Measurements from ENCODE around the gene FST.

FST gene

DNA sequence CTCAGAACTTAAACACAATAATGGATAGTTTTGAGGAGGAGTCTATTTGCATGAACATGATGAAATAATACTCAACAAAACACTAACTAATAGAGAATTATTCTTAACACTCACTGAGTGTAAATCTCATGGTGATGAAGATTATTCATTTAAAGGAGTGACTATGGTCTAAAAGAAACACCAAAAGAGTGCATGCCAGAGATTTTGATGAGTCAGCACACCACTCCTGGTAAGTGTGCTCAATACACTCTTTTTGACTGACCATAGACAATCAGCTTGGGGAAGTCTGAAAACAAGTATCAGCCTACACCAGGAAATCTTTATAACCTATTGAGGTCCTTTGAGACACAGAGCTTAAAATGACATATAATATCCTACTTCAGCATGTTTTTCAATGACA is 6.8 kb upstream of the FST start:
- no peak for DNase-seq (ENCODE audit: low read depth)

DNA sequence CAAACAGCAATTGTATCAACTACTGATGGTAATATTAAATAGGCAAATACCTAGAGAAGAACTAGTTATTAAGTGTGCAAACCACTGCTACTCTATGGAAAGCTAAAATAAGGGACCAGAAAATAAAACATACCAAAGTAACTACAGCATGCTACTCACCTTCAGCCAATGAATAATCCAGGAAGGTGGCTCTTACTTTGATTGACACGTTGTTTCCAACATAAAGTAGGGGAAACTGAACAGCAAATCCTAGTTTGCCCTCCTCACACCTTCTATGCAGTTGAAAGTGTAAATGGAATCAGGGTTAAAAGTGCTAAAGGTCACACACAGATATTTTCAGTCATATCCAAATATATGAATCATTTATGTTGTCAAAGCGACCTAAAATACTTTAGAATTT is 5.1 kb upstream of the FST start:
- DNase-seq (ENCODE audit: low read depth): no peak

DNA sequence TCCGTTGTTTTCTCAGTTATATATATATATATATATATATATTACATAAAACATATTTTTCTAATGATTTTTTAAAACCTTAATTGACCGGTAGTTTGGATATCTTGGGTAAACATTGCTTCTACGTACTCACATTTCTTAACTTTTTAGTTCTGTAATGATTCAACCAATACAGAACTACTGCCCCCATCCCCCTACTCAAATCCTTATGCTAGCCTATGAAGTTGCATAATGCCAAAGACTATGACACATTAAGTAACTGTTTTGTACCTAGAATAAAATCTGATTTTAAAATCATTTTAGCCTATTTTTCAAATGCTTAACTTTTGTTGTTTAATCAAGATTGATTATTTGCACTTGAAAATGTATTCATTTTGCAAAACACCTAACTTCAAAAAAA is 4.4 kb upstream of the FST start:
- DNase-seq (ENCODE audit: low read depth): no peak

DNA sequence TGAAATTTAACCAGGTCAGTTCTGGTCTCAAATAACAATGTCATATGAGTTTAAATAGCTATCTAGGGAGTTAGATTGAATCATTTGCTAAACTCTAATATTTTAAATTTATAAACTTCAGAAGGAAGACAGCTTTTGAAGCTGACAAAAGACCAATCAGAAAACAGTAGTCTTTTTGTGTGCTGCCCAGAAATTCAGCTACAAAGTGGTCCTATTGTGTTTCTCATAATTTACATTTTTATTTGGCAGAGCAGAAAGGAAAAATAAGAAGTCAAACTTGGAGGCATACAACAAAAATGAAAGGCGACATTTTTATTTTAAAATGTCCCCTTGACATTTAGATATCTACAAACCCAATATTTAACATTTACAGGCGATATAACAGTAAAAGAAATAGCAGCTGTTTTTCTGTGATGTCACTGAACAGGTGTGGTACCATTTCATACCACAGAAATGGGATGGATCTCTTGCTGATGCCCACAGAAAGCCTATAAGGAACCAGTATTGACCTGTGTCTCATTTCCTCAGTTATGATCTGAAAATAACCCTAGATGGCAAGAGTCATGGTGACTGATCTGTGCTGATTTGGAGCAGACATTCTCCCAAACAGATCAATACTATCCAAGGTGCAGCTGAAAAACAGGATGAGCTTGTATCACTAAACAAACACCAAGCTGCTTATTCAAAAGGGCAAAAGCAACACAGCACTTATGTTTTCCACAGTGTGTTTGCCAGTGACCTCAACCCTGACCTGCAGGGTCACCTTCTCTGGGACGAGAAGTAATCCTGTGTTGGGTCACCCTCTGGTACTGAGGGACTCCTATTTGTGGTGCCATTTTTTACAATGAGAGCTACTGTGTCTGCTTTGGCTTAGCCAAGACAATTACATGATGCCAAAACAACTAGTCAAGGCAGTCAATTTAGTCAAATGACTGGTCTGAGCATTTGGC is 3.6 kb upstream of the FST start:
- no peak for DNase-seq (ENCODE audit: low read depth)

DNA sequence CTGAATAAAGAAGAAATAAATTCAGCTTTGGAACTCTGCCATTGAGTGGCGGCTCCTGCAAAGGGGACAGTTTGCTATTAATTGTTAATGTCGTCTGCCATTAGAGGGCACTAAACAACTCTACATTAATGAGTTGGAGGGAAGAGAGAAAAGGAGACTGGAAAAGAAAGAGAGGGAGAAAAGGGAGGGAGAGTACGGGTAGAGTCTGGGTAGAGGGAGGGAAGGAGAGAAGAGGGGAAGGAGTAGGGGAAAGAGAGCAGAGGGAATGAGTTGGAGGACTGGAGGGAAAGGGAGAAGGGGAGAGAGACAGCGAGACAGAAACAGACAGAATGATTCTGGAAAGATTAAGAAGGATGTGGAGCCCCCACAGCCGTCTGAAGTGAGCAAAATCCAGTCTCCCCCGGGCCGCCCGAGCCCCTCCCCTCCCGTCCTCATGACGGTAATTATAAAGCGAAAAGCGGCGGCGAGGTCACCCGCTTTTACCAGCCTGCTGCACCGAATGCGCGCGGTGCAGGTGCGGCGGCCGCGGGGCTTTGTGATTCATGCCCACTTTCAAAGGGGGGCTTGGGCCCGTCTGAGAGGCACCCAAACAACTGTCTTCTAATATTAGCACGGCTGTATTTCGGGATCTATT is 1.9 kb upstream of the FST start:
- DNase-seq (ENCODE audit: low read depth): no peak

DNA sequence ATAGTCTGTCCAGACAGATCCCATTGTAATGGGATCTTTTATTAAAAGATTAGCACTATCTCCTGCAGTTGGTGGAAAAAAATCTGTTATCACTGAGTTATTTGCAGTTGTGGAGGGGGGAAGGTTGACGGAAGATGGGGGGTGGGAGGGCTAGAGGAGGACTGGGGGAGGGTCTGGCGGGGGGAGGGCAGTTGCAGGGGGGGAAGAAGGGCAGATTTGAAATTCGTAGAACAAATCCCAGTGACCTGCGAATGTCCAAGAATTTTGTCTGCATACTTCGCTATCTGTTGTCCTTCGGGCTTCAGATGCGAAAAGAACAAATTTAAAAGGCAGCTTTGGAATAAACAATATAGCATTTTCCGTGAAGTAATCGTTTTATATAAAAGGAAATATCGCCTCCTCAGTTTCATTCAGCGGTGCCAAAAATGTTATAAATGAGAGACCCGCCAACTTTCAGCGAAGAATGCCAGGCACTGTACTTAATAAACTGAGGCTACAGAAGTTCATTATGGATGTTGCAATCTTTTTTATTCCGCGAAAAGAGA is 1.3 kb upstream of the FST start:
- no peak for DNase-seq (ENCODE audit: low read depth)

DNA sequence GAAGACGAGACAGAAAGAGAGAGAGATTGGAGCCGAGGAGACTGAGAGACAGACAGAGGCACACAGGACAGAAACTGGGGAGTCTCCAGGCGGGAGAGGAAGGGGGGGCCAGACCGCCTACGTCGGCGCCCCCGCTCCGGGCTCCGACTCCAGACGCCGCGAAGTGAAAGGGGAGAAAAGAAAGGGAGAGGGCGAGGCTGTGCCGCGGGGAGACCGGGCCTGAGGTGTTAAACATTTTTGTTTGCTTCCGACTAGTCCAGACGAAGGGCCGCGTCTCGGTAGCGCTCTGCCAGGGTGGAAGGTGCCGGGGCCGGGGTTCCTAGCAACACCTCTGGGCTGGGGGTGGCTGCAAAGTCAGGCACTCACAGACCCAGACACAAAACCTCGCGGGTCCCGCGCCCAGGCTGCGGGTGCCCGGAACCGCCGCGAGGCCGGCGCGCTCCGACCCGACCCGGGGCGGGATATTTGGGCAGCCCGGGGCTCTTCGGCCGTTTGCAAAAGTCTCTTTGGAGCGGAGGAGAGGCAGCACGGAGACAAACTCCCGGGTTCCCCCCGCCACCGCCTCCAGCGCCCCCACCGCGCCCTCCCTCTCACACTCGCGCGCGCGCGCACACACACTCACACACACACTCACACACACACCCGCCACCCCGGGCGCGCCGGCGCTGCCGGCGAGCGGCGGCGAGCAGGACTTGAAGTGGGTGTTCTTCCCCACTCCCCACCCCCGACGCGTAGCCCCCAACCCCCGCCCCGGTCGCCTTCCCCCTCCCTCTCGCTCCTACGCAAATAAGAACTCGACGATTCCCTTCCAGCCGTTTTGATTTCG is 626 bp upstream of the FST start:
- DNase-seq (ENCODE audit: low read depth): no peak

DNA sequence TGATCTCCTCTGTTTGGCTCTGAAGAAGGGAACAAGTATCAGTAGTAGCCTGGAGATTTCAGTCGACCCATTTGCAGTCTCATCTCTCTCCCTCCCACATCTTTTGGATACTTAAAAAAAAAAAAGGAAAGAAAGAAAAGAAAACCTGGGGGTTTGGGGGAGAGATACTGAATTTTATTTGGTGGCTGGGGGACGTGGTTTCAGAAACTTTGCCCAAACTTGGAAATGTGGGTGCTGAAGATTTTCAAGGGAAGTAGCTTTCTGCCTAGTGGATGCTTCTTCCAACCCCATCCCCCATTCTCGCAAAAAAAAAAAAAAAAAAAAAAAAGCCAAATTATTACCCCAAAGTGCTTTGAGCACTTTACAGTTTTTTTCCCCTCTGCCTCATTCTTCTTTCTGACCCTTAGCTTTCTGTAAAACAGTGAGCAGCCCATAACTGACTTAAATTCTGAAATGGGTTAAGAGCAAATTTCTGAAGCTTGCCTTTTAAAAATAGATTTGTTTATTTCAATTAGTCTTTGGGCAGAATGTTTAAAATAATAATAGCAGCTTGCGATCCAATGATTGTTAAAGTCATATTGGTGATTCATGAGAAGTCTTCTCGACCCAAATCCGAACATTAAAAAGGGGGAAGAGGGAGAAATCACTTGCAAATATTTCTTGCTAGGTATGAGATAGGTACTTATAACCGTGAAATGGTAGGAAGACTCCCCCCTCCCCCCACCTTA is 894 bp downstream of the FST start:
- DNase-seq (ENCODE audit: low read depth): no peak

DNA sequence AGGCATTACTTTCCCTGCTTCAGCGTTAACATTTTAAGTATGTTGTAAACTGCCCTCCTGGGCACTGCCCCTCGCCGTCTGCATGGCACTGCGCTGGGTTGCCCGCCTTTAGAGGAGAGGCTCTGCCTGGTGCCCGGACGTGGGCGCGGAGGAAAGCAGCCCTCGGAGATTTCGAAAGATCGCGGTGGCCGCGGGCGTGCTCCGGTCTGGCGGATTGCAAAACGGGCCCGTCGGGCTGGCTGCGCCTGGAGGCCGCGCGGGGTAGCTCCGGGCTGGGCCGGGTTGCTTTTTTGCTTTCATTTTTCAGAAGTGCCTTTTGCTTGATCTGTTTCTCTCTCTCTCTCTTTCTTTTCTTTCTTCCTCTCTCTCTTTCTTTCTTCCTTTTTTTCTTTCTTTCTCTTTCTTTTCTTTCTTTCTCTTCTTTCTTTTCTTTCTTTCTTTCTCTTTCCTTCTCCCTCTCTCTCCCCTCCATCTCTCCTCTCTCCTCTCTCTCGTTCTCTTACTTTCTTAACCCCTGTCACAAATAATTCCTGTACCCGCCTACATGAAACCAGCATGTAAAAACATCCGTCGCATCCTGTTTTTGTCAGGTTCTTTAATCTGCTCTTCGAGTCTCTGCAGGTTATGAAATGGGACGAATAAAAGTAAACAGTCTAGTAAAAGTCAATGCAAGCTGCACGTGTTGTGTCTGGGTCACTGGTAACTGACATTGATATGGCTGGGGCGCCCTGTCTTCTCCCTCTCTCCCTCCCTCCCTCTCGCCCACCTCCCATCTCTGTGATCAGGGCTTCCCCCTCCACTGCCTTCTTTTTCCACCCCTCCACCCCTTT is 1.7 kb downstream of the FST start:
- DNase-seq (ENCODE audit: low read depth): no peak

DNA sequence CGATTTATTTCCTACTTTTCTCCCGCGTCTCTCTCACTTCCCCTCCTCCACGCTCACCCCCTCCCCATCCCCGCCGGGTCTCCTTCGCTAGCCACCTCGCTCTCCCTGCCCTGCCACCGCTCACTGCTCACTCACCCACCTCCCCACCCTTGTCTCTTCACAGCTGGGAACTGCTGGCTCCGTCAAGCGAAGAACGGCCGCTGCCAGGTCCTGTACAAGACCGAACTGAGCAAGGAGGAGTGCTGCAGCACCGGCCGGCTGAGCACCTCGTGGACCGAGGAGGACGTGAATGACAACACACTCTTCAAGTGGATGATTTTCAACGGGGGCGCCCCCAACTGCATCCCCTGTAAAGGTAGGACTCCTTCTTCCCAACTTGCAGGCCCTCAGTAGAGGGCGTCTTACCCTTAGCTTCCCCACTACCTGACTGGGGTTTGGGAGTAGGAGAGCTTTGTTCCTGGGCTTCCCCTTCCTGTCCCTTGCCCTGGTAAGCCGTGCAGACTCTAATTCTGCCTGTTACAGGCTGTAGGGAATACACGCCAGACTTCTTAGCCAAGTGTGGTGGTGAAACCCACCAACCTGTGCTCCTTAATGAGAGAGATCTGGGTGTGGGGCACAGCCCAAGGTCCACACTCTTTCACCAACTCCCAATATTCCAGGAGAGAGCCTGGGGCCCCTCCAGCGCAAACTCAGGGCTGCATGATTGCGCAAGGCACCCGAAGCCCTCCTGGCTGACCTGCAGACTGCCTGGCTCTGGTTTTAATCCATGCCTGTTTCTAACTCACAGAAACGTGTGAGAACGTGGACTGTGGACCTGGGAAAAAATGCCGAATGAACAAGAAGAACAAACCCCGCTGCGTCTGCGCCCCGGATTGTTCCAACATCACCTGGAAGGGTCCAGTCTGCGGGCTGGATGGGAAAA is 2.5 kb downstream of the FST start:
- no peak for DNase-seq (ENCODE audit: low read depth)

DNA sequence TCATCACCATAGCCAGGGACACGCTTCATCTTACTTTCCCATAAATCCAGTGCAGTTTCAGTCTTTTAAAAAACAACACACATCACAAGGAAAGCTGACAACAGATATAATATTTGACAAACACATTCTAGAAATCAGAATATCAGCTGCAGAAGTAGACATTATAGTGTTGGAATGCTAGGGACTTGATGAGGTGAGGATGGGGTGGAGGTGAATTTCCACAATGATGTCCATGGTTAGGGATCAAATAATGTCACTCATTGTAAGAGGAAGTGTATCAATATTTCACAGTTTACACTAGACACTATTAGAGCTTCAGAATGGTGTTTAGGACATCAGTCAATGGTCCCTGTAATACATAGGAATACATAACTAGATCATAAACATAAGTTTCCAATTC is 7.0 kb downstream of the FST start:
- DNase-seq (ENCODE audit: low read depth): no peak

DNA sequence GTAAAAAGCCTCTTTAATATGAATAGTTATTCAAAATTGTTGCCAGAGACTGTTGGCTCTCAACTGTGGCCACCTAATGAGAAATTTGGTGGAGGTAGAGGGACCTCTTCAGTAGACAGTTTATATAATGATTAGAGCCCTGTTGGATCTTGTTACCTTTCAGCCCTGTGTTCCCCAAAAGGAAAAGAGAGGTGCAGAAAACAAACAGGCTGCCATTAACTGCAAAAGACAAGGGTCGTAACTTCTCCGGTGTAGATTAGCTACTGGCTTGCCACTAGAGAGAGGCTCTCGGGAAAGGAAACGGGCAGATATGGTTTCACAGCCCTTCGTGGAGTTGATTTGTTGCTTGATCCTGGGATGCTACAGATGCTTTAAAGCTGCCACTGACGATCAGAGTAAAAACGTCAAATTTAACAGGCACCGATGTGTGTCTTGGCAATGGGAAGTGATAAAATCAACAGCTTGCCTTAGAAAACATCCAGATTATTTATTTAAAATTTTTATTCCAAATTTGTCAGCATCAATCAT is 7.8 kb downstream of the FST start:
- no peak for DNase-seq (ENCODE audit: low read depth)

DNA sequence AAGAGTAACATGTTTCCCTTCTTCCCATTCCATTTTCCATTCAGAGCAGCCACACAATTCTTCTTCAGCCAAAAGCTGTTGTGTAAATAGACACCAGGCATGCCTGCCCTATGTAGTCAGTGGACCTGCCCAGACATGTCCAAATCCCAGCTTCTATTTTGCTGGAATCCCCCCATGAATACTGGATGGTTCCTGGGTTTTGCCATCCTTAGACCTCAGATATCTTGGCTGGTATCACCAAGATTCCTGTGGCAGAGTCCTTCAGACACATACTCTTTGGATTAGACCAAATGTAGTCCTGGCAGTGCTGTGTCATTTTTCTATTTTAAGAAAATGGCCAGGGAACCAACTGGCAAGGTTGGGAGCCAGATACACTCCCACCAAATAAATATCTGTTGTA is 10.3 kb downstream of the FST start:
- peak; percentile 49 for DNase-seq (ENCODE audit: low read depth)

DNA sequence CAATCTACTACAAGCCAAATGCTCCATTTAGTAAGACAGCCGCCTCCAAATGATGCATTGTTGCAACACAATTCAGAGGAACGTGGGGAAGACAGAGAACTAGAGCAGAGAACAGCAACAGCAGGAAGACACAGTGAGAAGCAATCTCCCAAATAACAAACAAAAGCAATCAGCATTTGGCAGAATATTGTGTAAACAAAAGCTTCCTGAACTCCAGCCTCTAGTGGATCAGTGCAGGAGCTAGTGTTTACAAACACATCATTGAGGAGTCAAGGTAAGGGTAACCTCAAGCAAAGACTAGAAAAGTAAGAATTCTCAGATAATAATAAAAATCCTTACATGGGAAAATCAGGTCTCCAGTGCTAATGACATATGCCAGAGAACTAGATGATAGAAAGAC is 20.6 kb downstream of the FST start:
- no peak for DNase-seq (ENCODE audit: low read depth)

DNA sequence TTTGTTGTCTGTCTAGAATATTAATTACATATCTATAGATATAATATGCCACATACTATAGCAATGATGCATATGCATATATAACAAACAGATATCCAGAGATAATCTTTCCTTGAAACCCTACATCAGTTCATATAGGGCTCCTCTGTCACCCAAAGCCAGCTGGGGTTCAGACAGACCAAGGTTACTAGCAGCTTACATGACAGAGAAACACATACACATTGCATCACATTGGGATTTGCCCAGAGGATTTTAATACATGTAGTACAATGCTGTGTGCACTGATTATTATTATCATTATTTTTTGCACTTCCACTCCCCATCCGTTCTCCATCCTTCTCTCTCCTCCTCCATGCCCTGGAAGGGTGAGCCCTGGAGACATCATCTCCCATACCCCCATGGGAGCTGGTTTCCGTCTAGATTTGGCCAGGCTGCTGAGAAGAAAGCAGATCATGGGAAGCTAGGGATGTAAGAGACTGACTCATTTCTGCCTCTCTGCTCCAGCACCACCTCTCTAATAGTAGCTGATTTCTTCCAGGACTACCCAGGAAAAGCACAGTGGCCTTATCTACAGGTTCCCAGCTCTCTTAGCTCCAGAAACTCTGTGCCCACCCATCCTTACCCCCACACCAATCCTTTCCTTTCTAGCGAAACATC is 23.3 kb downstream of the FST start:
- DNase-seq (ENCODE audit: low read depth): no peak

DNA sequence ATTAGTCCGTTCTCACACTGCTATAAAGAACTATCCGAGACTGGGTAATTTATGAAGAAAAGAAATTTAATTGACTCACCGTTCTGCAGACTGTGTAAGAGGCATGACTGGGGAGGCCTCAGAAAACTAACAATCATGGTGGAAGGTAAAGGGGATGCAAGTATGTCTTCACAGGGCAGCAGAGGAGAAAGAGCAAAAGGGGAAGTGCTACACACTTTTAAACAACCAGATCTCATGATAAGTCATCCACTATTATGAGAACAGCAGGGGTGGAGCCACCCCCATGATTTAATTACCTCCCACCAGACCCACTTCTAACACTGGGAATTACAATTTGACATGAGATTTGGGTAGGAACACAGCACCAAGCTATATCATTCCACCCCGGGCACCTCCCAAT is 26.6 kb downstream of the FST start:
- no peak for DNase-seq (ENCODE audit: low read depth)

DNA sequence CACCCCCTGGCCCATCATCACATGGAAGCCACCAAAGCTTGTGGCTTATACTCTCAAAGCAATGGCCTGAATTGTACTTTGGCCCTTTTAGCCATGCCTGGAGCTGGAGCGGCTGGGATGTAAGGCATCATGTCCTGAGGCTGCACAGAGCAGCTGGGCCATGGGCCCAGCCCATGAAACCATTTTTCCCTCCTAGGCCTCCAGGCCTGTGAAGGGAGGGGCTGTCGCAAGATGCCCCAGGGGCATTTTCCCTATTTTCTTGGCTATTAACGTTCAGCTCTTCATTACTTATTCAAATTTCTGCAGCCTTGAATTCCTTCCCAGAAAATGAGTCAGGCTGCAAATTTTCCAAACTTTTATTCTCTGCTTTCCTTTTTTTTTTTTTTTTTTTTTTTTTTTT is 27.7 kb downstream of the FST start:
- DNase-seq (ENCODE audit: low read depth): no peak

DNA sequence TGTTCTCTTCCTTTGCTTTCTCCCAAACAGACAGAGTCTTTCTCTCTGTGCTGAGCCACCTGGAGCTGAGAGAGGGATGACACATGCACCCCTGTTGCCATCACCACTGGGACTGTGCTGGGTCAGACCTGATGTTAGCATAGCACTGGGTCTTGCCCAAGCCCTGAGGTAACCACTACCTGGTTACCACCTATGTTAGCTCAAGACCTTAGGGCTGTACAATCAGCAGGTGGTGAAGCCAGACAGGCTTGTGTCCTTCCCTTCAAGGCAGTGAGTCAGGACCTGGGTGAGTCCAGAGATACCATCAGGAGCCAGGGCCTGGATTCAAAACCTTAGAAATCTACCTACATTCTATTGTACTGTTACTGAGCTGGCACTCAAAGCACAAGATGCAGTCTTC is 32.1 kb downstream of the FST start:
- no peak for DNase-seq (ENCODE audit: low read depth)

DNA sequence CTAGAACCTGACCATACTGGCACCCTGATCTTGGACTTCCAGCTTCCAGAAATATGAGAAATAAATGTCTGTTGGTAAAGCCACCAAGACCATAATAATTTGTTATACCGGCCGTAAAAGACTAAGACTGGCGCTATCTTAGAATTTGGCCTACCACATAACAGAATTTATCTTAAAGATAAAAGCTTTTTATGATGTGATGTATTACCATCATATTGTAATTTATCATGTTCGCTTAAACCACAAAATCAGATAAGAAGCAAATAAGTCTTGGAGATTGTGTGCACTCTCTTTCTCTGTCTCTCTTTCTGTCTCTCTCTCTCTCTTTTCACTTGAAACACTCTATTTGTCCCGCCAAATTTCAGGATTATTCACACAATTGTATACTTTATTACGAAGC is 35.6 kb downstream of the FST start:
- no peak for DNase-seq (ENCODE audit: low read depth)

Measured in non-pigmented ciliary epithelial cell (primary cell).